Omental fat pad (tissue), 4 donors: ENCODE data around the gene PMS1. TPM values are rescaled to one million over a fixed set of nuclear protein-coding genes. Genes with fewer than 3 reads are reported as not detected.
"Not testable (repeated sequence)": the region's sequence is repeated elsewhere in the genome, so short reads cannot be mapped to it uniquely, and the experiment has no call there.

Experiments
- ATAC-seq: fragments of 150-250 bp; one replicate; pipeline ENCODE4 v1.9.1; 2016; ENCODE audit warnings: mild to moderate bottlenecking, moderate library complexity; ENCODE audit not compliant: low FRiP score
- DNase-seq: peaks from one replicate; pipeline ENCODE4 v3.0.0-alpha.2; 2019; ENCODE audit warnings: low spot score
- total RNA-seq, 4 donors: library from RNA; depleted of rRNA; stranded (reverse); fragments of >200 nt; gene quantifications; one replicate each; pipeline ENCODE4 v1.1.0, GENCODE V29; 2016
- TF ChIP-seq, protein P1 (sequence below), 3 donors: fragments of 450-650 bp; IDR thresholded peaks; one replicate each; pipeline ENCODE4 v1.5.1; 2016 to 2017; ENCODE audit warnings: antibody characterized with exemption in 3 of 3, mild to moderate bottlenecking in 3 of 3, moderate library complexity in 2 of 3

The PMS1 gene
- total RNA-seq, 4 donors from 2014 or later: 16.8 to 29.8 (median 19.5) TPM

GRCh38 chr2:189876271-189876670, 92.0 kb downstream of the PMS1 start:
- no peak for ATAC-seq
- TF ChIP-seq, protein P1, sequence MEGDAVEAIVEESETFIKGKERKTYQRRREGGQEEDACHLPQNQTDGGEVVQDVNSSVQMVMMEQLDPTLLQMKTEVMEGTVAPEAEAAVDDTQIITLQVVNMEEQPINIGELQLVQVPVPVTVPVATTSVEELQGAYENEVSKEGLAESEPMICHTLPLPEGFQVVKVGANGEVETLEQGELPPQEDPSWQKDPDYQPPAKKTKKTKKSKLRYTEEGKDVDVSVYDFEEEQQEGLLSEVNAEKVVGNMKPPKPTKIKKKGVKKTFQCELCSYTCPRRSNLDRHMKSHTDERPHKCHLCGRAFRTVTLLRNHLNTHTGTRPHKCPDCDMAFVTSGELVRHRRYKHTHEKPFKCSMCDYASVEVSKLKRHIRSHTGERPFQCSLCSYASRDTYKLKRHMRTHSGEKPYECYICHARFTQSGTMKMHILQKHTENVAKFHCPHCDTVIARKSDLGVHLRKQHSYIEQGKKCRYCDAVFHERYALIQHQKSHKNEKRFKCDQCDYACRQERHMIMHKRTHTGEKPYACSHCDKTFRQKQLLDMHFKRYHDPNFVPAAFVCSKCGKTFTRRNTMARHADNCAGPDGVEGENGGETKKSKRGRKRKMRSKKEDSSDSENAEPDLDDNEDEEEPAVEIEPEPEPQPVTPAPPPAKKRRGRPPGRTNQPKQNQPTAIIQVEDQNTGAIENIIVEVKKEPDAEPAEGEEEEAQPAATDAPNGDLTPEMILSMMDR (IDR thresholded peaks at IDR 0.05): no peak

DNA sequence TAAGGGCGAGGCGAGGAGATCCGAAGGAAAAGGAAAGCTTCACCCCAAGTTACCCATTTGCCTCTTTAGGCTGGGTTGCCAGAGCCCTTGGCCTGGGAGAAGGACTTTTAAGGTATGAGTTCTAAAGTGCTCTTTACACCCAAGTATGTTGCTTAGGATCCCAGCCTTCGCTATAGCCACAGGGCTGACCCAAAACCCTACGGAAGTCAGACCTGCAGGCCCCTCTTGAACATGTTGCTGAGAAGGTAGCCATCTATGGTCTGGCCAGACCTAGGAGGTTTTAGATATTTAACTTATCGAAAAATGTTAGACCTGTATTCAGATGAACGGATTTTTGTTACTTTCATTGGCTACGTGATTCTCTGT, 95.4 kb downstream of the PMS1 start:
- DNase-seq: no peak
- TF ChIP-seq, protein P1 (IDR thresholded peaks at IDR 0.05): no peak
- ATAC-seq: no peak

More at GRCh38 chr2:189876271-189876670, 92.0 kb downstream of the PMS1 start:
- no peak for DNase-seq

GRCh38 chr2:189880429-189880828, 96.2 kb downstream of the PMS1 start:
- TF ChIP-seq, protein P1 (IDR thresholded peaks at IDR 0.05): no peak
- ATAC-seq (no peak), DNase-seq (no peak)

GRCh38 chr2:189880832-189881492, 96.7 kb downstream of the PMS1 start:
- ATAC-seq (no peak), DNase-seq (no peak)
- TF ChIP-seq, protein P1 (IDR thresholded peaks at IDR 0.05): no peak

GRCh38 chr2:189885368-189885767, 101.1 kb downstream of the PMS1 start:
- ATAC-seq: no peak
- TF ChIP-seq, protein P1 (IDR thresholded peaks at IDR 0.05): no peak

GRCh38 chr2:189892546-189893294, 108.5 kb downstream of the PMS1 start:
- DNase-seq, ATAC-seq: not testable (repeated sequence)

More at GRCh38 chr2:189885368-189885767, 101.1 kb downstream of the PMS1 start:
- no peak for DNase-seq

- DNase-seq: no peak
- TF ChIP-seq, protein P1 (IDR thresholded peaks at IDR 0.05): no peak
- ATAC-seq: no peak
Observed at GRCh38 chr2:189896809-189897208, 112.6 kb downstream of the PMS1 start.
